Right ventricle myocardium superior (tissue), 1 donor: ENCODE results near the gene SALL1. TPM values are rescaled to one million over a fixed set of nuclear protein-coding genes. Genes with fewer than 3 reads are reported as not detected.

Experiments
- ATAC-seq: fragments of 200-7000 bp; cut with Tn5 transposase; one replicate; pipeline ENCODE4 v1.9.1; 2020; ENCODE audit warnings: mild to moderate bottlenecking; ENCODE audit not compliant: poor library complexity
- DNase-seq: peaks from one replicate; pipeline ENCODE4 v3.0.0-alpha.2; 2020
- intact Hi-C: fragments of 100-400 bp; cut with DNase I; formaldehyde crosslinking; loops from one replicate; pipeline ENCODE4 v1.11.2; 2022
- total RNA-seq: library from RNA; stranded (reverse); fragmentation: NEBNext Ultra II Directional; extraction: Animal tissue kit (Norgen Biotek cat#: 25700); gene quantifications from one replicate; pipeline ENCODE4 v1.2.1, GENCODE V29; 2021
- donor health status: DM: no; HTN: yes; CAD: no; lungs with severe emphysema.

SALL1 gene
- total RNA-seq, 1 donor from 2014 or later, result 0.46 TPM

DNA sequence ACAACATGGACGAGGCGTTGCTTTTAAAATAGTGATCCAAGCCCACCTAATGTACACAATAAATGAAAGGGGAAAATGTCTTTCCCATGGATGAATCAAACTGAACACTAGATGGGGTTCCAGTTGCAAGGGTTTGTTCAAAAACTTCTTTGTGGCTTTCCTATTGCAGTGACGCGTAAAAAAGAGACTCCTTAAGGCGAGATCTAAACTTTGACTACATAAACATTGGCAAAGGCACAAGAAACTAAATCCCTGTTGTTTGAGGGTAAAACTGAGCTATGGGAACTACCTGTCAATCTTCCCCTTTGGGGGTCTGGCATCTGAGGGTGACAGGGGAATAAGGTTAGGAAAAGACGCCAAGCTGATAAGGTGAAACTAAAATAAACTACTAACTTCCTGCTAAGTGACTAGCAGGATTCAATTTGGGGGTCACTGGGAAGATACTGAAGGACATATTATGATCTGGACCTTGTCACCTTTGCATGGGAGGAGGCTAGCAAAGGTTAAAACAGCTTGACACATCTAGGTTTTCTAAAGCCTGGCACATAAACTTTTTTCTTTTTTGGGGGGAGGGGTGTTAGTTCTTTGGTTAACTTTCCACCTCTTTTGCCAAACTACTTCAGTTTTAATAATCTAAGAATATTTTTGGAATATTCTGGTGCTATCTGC lies 4.7 kb downstream of the SALL1 start:
- no peak for ATAC-seq
- no peak for DNase-seq
- intact Hi-C loops, result no loop called here

DNA sequence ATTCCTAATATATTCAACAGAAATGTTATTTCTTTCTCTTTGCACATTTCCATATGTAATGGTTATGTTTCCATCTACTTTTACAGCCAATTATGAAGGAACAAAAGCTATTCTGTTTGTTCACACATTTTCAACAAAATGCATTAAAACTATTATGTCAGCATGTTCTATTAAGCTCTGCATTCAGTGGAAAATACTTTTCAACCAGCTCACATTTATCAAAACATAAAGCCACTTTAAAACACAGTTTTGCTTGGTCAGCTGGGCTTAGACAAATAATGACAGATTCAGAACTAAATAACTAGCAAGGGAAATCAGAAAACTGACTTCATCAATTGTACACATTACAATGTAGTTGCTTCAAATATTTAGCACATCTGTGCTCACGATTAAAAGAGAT lies 6.9 kb downstream of the SALL1 start:
- DNase-seq (no peak), ATAC-seq (no peak)
- intact Hi-C loops, result no loop called here

DNA sequence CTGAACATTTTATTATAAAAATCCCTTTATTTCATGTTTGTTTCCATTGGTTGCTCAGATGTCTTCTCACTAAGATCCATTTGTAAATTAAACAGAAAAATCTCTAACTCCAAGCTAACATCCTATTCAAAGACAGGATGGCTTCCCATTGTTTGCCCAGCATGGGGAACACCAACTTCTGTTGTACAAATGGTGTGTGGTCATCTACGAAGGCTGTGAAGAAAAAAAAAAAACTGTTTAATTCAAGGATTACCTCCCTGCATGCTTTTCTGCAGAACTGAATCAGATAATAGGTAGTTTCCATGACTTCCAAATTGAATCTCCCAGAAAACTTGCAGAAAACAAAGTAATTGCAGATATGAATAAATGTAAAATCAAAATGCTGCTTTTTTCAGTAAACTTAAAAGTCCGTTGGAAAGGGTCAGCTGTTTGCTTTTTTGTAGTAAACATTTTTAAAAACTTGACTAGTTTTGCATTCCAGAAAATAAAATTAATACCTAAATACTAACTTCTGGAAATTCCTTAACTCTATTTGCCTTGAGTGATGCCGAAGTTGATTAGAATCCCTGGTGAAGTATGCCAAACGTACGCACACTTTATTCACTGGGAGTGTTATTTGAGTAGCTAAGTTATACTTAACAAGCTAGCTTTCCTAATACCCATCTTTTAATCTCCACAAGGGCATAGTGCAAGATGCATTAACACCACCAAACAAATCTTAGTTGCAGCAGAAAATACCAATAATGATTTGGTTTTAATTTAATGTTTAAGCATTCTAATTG lies 7.7 kb downstream of the SALL1 start:
- ATAC-seq, result no peak
- intact Hi-C loops, result no loop called here
- DNase-seq, result no peak

DNA sequence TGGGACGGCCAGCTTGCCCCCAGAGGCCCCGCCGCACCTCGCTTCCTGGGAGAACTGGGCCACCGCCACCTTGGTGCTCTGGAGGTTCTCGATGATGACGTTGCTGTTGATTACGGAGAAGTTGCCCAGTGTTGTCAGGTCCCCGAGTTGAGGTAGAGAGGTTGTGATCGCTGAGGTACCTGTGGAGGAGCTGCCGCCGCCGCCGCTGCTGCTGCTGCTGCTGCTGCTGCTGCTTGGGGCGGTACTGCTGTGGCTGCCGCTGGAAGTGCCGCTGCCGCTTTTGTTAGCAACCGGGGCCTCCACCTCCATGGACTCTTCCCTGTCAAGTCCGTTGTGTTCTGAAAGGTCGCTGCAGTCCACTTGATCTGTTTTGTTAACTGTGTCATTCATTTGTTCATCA lies 9.5 kb downstream of the SALL1 start:
- intact Hi-C loops, result no loop called here
- ATAC-seq, result no peak
- no peak for DNase-seq

DNA sequence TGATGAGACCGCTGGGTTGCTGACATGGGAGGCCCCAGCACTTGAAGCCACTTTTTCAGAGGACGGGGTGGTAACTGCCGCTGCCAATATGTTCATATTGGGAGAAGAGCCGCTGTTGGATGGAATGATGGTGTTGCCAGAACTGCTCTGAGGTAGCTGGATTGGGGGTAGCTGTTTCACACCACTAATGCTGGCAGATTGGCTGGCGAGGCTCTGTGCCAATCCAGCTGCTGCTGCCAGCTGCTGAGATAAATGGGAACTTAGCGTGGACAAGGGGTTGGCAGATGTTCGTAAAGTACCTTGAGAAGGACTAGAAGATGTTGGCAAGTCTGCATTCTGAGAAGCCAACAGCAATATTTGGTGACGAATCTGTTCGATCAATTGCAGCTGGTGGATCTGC lies 10.0 kb downstream of the SALL1 start:
- intact Hi-C loops, result no loop called here
- ATAC-seq, result no peak
- no peak for DNase-seq

DNA sequence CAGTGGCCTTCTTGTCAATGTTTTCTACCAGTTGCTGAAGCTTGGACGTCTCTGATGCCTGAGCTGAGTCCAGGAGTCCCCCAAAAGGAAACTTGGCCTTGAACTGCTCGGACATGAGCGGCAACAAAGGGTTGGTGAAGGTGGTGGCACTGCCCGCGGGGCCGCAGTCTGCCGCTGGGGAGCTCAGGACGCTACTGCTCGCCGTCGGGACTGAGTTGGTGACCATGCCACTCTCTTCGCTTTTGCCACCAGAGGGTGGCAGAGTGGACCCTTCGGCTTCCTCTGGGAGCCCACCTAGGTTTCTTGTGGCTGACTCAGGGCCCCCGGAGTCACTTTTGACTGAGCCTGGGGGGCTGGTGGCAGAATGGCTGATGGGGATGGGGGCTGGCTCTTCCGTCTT lies 11.0 kb downstream of the SALL1 start:
- DNase-seq (no peak), ATAC-seq (no peak)
- intact Hi-C loops, result no loop called here

DNA sequence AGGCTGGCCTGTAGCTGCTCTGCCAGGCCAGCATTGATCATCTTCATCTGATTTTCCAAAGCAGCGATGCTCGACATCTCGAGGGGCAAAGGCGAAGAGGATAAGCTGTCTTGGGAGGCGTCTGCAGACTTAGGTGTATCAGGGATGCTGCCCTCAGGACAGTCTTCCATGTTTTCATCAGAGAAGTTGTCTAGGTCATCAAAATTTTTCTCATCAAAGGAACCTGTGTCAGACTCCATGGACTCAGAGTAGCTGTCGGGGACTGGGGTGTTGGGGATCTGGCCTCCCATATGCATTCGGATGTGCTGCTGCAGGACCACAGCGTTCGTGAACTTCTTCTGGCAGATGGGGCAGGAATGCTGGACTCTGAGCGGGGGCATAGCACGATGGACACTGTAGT lies 11.5 kb downstream of the SALL1 start:
- intact Hi-C loops, result no loop called here
- ATAC-seq, result no peak
- DNase-seq, result no peak

DNA sequence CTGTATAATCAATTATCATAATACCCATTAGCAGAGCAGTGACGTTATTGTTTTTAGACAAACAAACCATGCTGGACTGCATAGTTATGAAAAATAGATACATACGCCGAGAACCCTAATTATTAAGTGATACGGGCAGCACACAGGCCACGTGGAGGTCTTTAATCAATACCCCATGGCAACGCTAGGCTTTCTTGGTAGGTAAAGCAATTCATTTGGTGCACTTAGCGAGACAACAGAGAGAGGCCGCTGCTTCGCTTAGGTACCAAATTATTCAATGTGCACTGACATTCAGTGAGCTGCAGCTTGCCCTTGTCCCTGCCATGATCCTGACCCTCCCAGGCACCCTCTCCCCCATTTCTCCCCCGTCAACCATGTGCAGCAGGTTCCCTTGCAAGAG lies 12.9 kb downstream of the SALL1 start:
- intact Hi-C loops, result no loop called here
- ATAC-seq (no peak), DNase-seq (no peak)

DNA sequence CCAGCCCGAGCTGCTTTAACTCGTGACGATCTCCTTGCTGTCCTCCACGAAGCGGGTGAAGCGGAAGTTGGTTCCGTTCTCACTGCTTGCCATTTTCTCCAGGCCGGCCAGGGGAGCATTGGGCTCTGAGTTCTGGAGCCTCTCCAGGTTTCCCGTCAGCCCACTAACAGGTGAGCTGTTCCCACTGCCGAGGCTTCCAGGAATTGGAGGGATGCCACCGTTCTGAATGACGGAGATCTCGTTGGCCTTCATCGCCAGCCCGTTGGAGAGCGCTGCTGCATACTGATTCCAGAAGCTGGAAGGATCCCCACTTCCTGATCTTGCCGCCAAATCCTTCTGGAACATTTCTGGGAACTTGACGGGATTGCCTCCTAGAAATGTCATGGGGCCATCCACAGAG lies 14.0 kb downstream of the SALL1 start:
- no peak for ATAC-seq
- intact Hi-C loops, result no loop called here
- no peak for DNase-seq

DNA sequence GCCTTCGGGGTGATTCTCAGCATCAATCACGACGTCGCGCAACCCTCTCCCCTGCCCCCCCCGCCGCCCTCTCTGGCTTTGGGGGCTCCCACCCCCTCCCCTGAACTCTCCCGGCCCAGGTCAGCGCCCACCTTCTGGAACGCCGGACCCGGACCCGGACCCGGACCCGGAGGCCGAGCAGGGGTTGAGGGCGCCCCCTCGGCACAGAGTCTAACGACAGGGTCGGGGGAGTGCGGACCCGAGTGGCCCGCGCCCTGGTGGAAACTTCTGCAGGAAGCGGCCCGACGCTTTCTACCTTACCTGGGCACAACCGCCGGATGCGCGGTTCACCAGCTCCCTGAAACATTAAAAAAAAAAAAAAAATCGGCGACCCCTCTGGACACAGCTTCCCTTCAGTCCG lies 16.2 kb downstream of the SALL1 start:
- intact Hi-C loops, result no loop called here
- DNase-seq (no peak), ATAC-seq (no peak)

DNA sequence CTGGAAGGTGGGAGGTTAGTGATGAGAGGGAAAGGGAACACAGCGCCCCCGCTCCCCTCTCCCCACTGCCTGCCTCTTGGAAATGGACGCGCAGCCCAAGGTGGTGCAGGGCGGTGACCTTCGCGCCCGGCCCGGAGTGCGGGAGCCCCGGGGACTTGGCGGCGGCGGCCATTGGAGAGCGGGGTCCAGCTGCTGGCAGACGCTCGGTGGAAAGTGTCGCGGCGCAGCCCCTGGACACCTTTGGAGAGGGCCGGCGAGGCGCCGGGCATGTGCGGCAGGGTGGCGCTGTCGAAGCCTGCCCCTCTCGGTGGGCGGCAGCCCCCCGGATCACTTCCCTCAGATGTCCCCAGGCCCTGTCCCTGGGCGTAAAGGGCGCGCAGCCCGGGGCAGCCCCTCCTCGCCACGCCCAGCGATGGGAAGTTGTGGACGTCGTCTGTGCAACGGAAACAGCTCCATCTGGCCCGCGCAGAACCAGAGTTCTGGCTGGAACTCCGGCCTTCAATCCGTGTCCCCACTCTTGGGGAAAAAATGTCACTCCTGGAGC lies 16.7 kb downstream of the SALL1 start:
- intact Hi-C loops, result no loop called here
- DNase-seq, result no peak
- no peak for ATAC-seq

DNA sequence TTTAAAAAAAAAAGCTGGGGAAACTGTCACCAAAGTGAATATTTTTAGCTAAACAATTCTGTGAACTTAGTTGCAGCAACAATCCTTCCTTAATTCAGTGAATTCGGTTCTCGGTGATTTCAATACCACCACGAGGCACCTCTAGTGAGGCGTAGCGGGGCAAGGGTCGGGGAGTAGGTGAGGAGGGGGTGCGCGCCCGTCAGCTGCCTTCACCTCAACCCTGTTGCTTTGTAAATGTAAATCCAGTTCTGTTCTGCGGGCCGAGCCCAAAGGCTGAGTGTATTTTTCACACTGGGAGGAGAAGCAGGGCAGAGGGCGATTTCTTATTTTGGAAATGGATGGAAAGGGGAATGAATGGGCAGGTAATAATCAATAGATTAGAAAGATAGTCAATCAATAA lies 17.4 kb downstream of the SALL1 start:
- ATAC-seq, result no peak
- intact Hi-C loops, result no loop called here
- DNase-seq, result no peak

DNA sequence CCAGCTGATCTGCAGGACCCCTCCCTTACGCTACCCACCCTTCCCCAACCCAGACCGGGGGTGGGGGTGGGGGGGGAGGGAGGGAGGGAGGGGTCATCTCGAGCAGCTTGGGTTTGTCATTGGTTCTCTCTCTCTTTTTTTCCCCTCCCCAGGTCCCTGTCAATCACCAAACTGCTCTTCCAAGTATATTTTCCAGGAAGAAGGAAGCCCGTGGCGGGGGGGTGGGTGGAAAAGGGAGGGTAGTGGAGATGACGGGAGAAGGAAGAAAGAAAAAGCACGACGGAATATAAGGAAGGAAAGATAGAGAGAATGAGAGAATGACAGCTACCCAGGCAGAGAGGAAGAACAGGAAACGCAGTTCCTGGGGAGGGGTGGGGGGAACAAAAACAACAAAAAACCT lies 17.9 kb downstream of the SALL1 start:
- DNase-seq, result no peak

DNA sequence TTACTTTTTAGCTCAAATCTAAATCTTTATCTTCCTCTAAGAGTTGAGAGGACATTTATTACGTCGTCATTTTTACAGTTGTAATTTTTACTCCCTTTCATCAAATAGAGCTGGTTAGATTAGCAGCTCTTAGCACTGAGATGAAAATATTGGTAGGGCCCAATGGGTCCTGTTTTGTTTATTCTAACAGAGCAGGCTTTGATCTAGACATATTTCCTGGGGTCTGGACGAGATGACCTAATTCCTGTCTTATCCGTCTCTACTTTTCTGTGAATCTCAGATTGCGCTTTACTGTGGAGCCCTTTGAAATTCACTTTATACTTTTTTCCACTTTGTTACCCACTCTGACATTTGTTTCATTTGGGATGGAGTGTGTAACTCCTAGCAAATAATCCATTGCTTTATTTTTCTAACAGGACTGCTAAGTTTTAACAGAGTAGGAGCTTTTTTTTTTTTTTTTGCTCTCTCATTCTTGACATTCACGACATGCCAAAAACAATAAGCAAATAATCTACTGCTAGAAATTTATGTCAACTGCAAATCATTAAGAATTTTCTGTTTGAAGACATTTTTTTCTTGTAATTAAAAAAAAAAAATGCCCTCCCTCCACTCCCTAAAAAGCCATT lies 18.5 kb downstream of the SALL1 start:
- DNase-seq (no peak), ATAC-seq (no peak)
- intact Hi-C loops, result no loop called here

More for the DNA sequence above, 17.9 kb downstream of the SALL1 start:
- intact Hi-C loops, result no loop called here
- no peak for ATAC-seq

DNA sequence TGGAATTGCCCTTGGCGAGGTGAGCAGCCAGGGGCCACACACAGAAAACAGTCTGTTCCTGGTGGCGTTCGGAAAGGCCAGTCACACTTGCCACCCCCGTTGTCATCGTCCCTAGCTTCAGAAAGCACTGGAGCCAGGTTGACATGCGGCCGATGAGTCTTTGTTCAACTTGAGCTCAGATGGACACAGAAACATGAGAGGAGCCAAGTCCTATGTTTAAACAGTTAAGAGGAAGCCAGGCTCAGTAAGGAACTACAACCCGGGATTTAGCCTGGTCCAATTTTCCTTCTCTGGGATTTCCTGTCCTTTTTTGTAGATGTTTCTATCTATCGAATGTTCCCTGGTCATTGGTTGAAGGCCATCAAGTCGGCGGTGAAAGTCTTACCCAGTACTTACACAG lies 19.5 kb downstream of the SALL1 start:
- ATAC-seq (no peak), DNase-seq (no peak)
- intact Hi-C loops, result no loop called here

DNA sequence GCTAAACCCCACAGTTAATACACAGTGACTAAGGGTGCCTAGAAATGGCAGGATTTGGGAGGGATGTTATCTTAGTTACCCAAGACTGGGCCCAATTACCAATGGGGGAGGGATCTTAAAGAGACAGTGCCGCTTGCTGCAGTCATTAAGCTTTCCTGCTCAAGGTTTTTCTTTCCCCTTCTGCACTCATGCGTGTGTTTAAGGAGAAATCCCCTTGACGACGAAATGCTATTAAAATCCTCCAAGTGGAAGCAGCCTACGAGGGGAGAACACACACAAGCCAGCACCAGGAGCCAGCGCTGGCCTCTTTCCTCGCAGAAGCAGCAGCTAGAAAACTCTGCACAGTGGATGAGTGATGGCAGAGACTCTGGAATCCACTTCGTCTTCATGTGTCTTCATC lies 22.0 kb downstream of the SALL1 start:
- DNase-seq, result no peak
- ATAC-seq, result no peak
- intact Hi-C loops, result no loop called here

DNA sequence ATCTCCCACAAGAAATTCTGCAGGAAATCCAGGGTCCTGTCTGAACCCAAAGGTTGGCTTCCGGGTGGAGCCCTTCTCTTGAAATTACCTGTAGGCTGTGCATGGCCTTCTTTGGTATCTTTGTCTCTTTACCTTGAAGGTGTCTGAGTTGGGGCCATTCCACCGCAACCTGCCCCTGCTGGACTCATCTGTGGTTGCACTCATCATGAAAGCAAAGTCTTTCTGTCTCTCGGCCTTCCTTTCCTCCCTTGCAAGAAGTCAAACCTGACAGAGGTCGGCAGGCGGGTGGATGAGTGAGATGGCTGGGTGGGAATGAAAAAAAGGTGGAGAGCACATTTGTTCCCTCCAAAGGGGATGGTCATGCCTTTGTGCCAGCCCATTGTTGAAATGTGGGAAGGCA lies 25.1 kb downstream of the SALL1 start:
- intact Hi-C loops, result no loop called here
- no peak for DNase-seq
- ATAC-seq, result no peak

DNA sequence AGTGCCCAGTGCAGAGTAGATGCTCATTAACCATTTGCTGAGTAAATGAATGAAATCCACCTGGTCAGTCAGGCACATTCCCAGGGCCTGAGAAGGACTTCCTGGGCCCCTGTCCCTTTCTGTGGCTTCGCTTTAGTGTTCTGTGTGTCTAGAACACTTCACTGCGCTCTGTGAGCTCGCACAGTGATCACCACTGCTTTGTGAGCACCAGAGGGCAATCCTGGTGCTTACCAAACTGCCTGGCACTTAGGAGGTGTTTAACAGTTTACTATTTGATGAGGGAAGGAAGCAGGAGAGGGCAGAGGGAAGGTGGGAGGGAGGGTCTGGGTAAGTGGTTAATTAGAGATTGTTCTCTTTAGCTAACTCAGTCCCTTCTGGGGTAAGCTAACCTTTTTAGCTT lies 26.2 kb downstream of the SALL1 start:
- intact Hi-C loops, result no loop called here
- DNase-seq (no peak), ATAC-seq (no peak)

DNA sequence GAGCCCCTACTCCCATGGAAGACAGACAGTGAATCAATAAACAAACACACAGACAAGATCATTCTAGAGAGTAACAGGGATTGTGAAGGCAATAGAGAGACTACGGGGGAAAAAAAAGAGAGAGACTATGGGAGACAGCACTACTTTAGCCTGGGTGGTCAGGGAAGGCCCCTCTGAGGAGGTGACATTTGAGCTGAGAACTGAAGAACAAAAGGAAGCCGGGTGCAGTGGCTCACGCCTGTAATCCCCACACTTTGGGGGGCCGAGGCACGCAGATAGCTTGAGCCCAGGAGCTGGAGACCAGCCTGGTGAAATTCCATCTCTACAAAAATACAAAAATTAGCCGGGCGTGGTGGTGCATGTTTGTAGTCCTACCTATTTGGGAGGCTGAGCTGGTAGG lies 29.2 kb downstream of the SALL1 start:
- DNase-seq, result no peak
- ATAC-seq, result no peak
- intact Hi-C loops, result no loop called here

DNA sequence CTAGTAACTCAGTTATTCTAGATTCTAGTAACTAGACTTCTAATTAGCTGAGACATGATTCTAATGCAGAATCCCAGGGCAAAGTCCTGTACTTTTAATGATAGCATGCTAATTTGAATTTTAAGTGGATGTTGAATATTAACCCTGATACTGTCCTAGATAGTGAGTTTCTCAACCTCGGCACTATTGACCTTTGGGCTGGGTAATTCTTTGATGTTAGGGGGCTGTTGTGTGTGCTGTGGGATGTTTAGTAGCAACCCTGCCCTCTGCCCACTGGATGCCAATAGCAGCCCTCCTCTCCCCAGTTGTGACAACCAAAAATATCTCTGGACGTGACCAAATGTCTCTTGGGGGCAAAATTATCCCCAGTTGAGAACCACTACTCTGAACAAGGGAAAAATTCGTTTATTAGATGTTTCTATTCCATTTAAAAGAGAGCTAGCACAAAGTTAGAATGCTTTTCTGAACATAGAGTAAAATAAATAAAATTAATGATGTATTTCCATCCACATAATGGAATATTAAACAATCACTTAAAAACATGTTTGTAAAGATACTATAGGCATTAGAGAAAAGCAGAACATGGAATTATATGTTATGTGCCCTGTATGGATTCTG lies 30.2 kb downstream of the SALL1 start:
- DNase-seq, result no peak
- intact Hi-C loops, result no loop called here
- ATAC-seq, result no peak
